Mammary epithelial cell (primary cell): ENCODE data around the gene SCAF1.

Experiments used
- EZH2 ChIP-seq: IDR thresholded peaks from 2 replicates; pipeline ENCODE4 v1.6.1; 2012; ENCODE audit warnings: low read length, inconsistent platforms, borderline replicate concordance
- TF ChIP-seq, protein P1 (sequence below), 2 donors: IDR thresholded peaks in 1 of 2; conservative IDR thresholded peaks in 1 of 2; 2 replicates each; pipeline ENCODE4 v1.5.1; 2011 to 2012; ENCODE audit warnings: inconsistent platforms in 2 of 2, low read length in 2 of 2, mild to moderate bottlenecking in 2 of 2, control low read depth in 1 of 2, low read depth in 1 of 2; ENCODE audit not compliant: insufficient read depth in 1 of 2; ENCODE audit errors: extremely low read depth in 1 of 2

- TF ChIP-seq, protein P1, sequence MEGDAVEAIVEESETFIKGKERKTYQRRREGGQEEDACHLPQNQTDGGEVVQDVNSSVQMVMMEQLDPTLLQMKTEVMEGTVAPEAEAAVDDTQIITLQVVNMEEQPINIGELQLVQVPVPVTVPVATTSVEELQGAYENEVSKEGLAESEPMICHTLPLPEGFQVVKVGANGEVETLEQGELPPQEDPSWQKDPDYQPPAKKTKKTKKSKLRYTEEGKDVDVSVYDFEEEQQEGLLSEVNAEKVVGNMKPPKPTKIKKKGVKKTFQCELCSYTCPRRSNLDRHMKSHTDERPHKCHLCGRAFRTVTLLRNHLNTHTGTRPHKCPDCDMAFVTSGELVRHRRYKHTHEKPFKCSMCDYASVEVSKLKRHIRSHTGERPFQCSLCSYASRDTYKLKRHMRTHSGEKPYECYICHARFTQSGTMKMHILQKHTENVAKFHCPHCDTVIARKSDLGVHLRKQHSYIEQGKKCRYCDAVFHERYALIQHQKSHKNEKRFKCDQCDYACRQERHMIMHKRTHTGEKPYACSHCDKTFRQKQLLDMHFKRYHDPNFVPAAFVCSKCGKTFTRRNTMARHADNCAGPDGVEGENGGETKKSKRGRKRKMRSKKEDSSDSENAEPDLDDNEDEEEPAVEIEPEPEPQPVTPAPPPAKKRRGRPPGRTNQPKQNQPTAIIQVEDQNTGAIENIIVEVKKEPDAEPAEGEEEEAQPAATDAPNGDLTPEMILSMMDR (conservative IDR thresholded peaks at IDR 0.05 in 1 of 2, IDR thresholded peaks at IDR 0.05 in 1 of 2; ENCODE audit: extremely low read depth in 1 of 2, insufficient read depth in 1 of 2, low read depth in 1 of 2, low read length in 2 of 2), result no peak
- TF ChIP-seq EZH2, result no peak
These were observed 44.9 kb upstream of the SCAF1 start for GRCh38 chr19:49596954-49597702.
